DOHH2 (cell line): ENCODE results near the gene CCR7.

ENCODE experiments used
- H3F3A ChIP-seq: fragments of 200-600 bp; sonication (generic), shearing (Covaris generic); 2 replicates; pipeline ENCODE4 v1.6.0; 2016; ENCODE audit warnings: antibody characterized with exemption, mild to moderate bottlenecking; ENCODE audit not compliant: control insufficient read depth, insufficient read depth
- H3K27ac ChIP-seq: fragments of 200-600 bp; sonication (generic); 2 replicates; pipeline ENCODE4 v1.5.1; 2014; ENCODE audit warnings: low read depth, mild to moderate bottlenecking, low read length, moderate library complexity
- H3K27me3 ChIP-seq: fragments of 200-600 bp; sonication (generic); 2 replicates; pipeline ENCODE4 v1.6.1; 2014; ENCODE audit warnings: mild to moderate bottlenecking, low read length, mixed read lengths; ENCODE audit not compliant: control insufficient read depth
- H3K36me3 ChIP-seq: fragments of 200-600 bp; sonication (generic); 2 replicates; pipeline ENCODE4 v1.6.1; 2014; ENCODE audit warnings: mild to moderate bottlenecking, low read length, moderate library complexity, mixed read lengths; ENCODE audit not compliant: control insufficient read depth
- H3K4me1 ChIP-seq: fragments of 200-600 bp; sonication (generic); 2 replicates; pipeline ENCODE4 v1.6.1; 2014; ENCODE audit warnings: mild to moderate bottlenecking, low read length, mixed read lengths; ENCODE audit not compliant: control insufficient read depth
- H3K4me2 ChIP-seq: fragments of 200-600 bp; sonication (generic); 2 replicates; pipeline ENCODE4 v1.6.0; 2014; ENCODE audit warnings: mild to moderate bottlenecking, low read length, moderate library complexity
- H3K4me3 ChIP-seq: fragments of 200-600 bp; sonication (generic); 2 replicates; pipeline ENCODE4 v1.5.1; 2014; ENCODE audit warnings: mild to moderate bottlenecking, low read length, mixed read lengths
- H3K79me2 ChIP-seq: fragments of 200-600 bp; sonication (generic); 2 replicates; pipeline ENCODE4 v1.6.1; 2014; ENCODE audit warnings: mild to moderate bottlenecking, low read length, mixed read lengths; ENCODE audit not compliant: control insufficient read depth
- H3K9me2 ChIP-seq: fragments of 200-600 bp; sonication (generic); replicated peaks from 2 replicates; pipeline ENCODE4 v1.6.1; 2014; ENCODE audit warnings: mild to moderate bottlenecking, low read length, mixed read lengths; ENCODE audit not compliant: control insufficient read depth
- H3K9me3 ChIP-seq: fragments of 200-600 bp; sonication (generic); 2 replicates; pipeline ENCODE4 v1.6.1; 2014; ENCODE audit warnings: antibody characterized with exemption, low read length, mixed read lengths; ENCODE audit not compliant: control insufficient read depth, insufficient read depth
- H4K20me1 ChIP-seq: fragments of 200-600 bp; sonication (generic); 2 replicates; pipeline ENCODE4 v1.6.0; 2014; ENCODE audit warnings: low read depth, mild to moderate bottlenecking, antibody characterized with exemption, low read length, moderate library complexity; ENCODE audit not compliant: control insufficient read depth, insufficient read depth
- CTCF ChIP-seq: fragments of 200-600 bp; sonication (generic); IDR thresholded peaks from one replicate; pipeline ENCODE4 v1.5.1; 2014; ENCODE audit warnings: antibody characterized with exemption, mild to moderate bottlenecking, low read depth, low read length; ENCODE audit not compliant: poor library complexity, severe bottlenecking
- EZH2phosphoT487 ChIP-seq: fragments of 200-600 bp; sonication (generic); IDR thresholded peaks from 2 replicates; pipeline ENCODE4 v1.6.1; 2017; ENCODE audit warnings: borderline replicate concordance, mild to moderate bottlenecking, antibody characterized with exemption, low read length, moderate library complexity, mixed read lengths

CCR7 gene

GRCh38 chr17:40538936-40539705 is 26.2 kb downstream of the CCR7 start:
- Histone ChIP-seq H3K4me1 (no peaks in the 10 kb centered on the region), H3K4me2 (no peak overlapping the region), H3K27ac (no peak overlapping the region)

GRCh38 chr17:40538019-40538935 is 27.0 kb downstream of the CCR7 start:
- no peak overlapping the region for H3K4me3 ChIP-seq
- H3K4me2 ChIP-seq = no peak overlapping the region
- H3K4me1 ChIP-seq = peaks cover 6% of the 10 kb centered on the region

More at GRCh38 chr17:40538936-40539705, 26.2 kb downstream of the CCR7 start:
- Histone ChIP-seq H4K20me1 (no peaks in the 10 kb centered on the region), H3K27me3 (peaks cover 12% of the 10 kb centered on the region), H3K9me3 (no peaks in the 10 kb centered on the region), H3F3A (no peaks in the 10 kb centered on the region), H3K36me3 (no peaks in the 10 kb centered on the region), H3K79me2 (no peaks in the 10 kb centered on the region), H3K4me3 (no peak overlapping the region), H3K9me2 (no peaks in the 10 kb centered on the region)
- TF ChIP-seq EZH2phosphoT487 (no peak), CTCF (no peak)

More at GRCh38 chr17:40538019-40538935, 27.0 kb downstream of the CCR7 start:
- TF ChIP-seq CTCF (no peak), EZH2phosphoT487 (no peak)
- no peak overlapping the region for H3K27ac ChIP-seq
- H3K27me3 ChIP-seq = peaks cover 17% of the 10 kb centered on the region
- no peaks in the 10 kb centered on the region for H3K79me2 ChIP-seq
- H3F3A ChIP-seq = no peaks in the 10 kb centered on the region
- no peaks in the 10 kb centered on the region for H3K9me2 ChIP-seq
- H3K9me3 ChIP-seq = no peaks in the 10 kb centered on the region
- no peaks in the 10 kb centered on the region for H4K20me1 ChIP-seq
- H3K36me3 ChIP-seq = no peaks in the 10 kb centered on the region
